Measurements from ENCODE around the gene STIMATE.

GRCh38 chr3:52798376-52798977, 98.9 kb downstream of the STIMATE start:
- no peak for TF ChIP-seq EP300 (IDR thresholded peaks at IDR 0.05; ENCODE audit: borderline replicate concordance in 1 of 2, low read depth in 1 of 2, low read length in 1 of 2)
- TF ChIP-seq CTCF (IDR thresholded peaks at IDR 0.05): no peak
- TF ChIP-seq POLR2AphosphoS5 (IDR thresholded peaks at IDR 0.05; ENCODE audit: low read depth, low read length): no peak
- no peak for TF ChIP-seq RFX5 (IDR thresholded peaks at IDR 0.05; ENCODE audit: low read length)
- TF ChIP-seq MAX (IDR thresholded peaks at IDR 0.05; ENCODE audit: low read depth): no peak
- TF ChIP-seq RAD21 (IDR thresholded peaks at IDR 0.05; ENCODE audit: low read length): no peak
- TF ChIP-seq TCF12 (IDR thresholded peaks at IDR 0.05): no peak
- no peak for TF ChIP-seq GATA2 (CRISPR knock-in tag; IDR thresholded peaks at IDR 0.05)
- no peak for TF ChIP-seq USF2 (IDR thresholded peaks at IDR 0.05; ENCODE audit: borderline replicate concordance, low read depth, low read length)
- TF ChIP-seq NRF1 (IDR thresholded peaks at IDR 0.05; ENCODE audit: low read depth, low read length): no peak
